ENCODE measurements around the gene C3. TPM values are rescaled to one million over a fixed set of nuclear protein-coding genes. Genes with fewer than 3 reads are reported as not detected.

The C3 gene
- total and polyA plus RNA-seq, 2 of the 13 experiments (the other 11 are each of a cell fraction or from before 2014, with no cell fraction given): 1,455 to 6,272 TPM

- Histone ChIP-seq H3K4me1 (ENCODE audit: insufficient read depth, low read length) (peaks cover 53% of the 10 kb centered on the region), H3K9ac (ENCODE audit: insufficient read depth, low read depth, low read length) (no peak overlapping the region), H3K79me2 (ENCODE audit: insufficient read depth, low read length) (peaks cover 23% of the 10 kb centered on the region), H3K4me2 (ENCODE audit: low read depth, low read length) (peak overlapping the region; percentile 52), H4K20me1 (ENCODE audit: insufficient read depth, low read length) (peaks cover 60% of the 10 kb centered on the region), H3K4me3 (replicated peaks in 1 of 3; ENCODE audit: insufficient read depth in 1 of 3, low read depth in 2 of 3, low read length in 3 of 3) (peak overlapping the region in 2 of 3 experiments; percentile 19 to 29; a peak in 2 of 6 replicates), H3K9me3 (ENCODE audit: low read length) (no peaks in the 10 kb centered on the region), H3K27me3 (ENCODE audit: control insufficient read depth in 1 of 2, insufficient read depth in 2 of 2, low read length in 2 of 2) (peaks cover 0 to 7% of the 10 kb centered on the region in 2 experiments; a peak in 1 of 5 replicates), H3K27ac (ENCODE audit: extremely low read length, insufficient read depth, low read length) (no peak overlapping the region), H3K36me3 (replicated peaks in 1 of 2; ENCODE audit: control insufficient read depth in 1 of 2, insufficient read depth in 2 of 2, low read length in 2 of 2) (peaks cover 18 to 31% of the 10 kb centered on the region in 2 experiments), H2AFZ (ENCODE audit: low read length) (no peak overlapping the region)
- no TSS peak for BruUV-seq (replicated peaks)
- DNase-seq (ENCODE audit: low spot score): no peak
- in situ Hi-C loops (cut with HindIII; ENCODE audit: extremely low pct_ligation_motif_present, low pct_unique_long_range_greater_than_20kb) (no loop called here), intact Hi-C loops (cut with micrococcal nuclease; ENCODE audit: unreplicated experiment) (loop anchor here (2.0 kb wide), 1 partner anchor 145 kb away; no protein-coding TSS in a partner anchor)
- no peak for FAIRE-seq
- ATAC-seq: no peak
- CTCF ChIA-PET (ENCODE audit: low intra/inter-chr PET ratio, low total read pairs): no interaction called here
- POLR2A ChIA-PET: interaction anchor here (0.9 to 5.3 kb wide), 5 partner anchors 12 to 35 kb away, joined by 3 to 187 read pairs (median 5); partner anchors contain the start of gene GPR108
- 88% methylated on average over 18 of the region's 23 CpGs for WGBS (ENCODE audit: low lambda C conversion rate)
- TF ChIP-seq NCOA1 (CRISPR knock-in tag; IDR thresholded peaks at IDR 0.05): no peak
- TF ChIP-seq NFYB (CRISPR knock-in tag; IDR thresholded peaks at IDR 0.05): no peak
- no peak for TF ChIP-seq MYNN (CRISPR knock-in tag; IDR thresholded peaks at IDR 0.05; ENCODE audit: low read depth)
- peak; percentile 93 for TF ChIP-seq PCBP2 (optimal IDR thresholded peaks at IDR 0.05; ENCODE audit: low read depth, low read length, poor library complexity, severe bottlenecking)
- 0 out of 2 replicates have a peak, but pooled peaks have one; percentile 3 for TF ChIP-seq ZNF414 (CRISPR knock-in tag; IDR thresholded peaks at IDR 0.05)
- TF ChIP-seq DDIT3 (CRISPR knock-in tag; IDR thresholded peaks at IDR 0.05): no peak
- TF ChIP-seq ZNF180 (CRISPR knock-in tag; IDR thresholded peaks at IDR 0.05; ENCODE audit: borderline replicate concordance, low read depth): no peak
- TF ChIP-seq YY1 (IDR thresholded peaks at IDR 0.05; ENCODE audit: insufficient read depth, insufficient replicate concordance, low read depth, low read length): no peak
- TF ChIP-seq RAD51 (IDR thresholded peaks at IDR 0.05; ENCODE audit: borderline replicate concordance): no peak
- TF ChIP-seq TBX3 (IDR thresholded peaks at IDR 0.05; ENCODE audit: borderline replicate concordance): no peak
- TF ChIP-seq RBFOX2 (IDR thresholded peaks at IDR 0.05; ENCODE audit: low read depth, low read length): peak; percentile 77
- TF ChIP-seq ARID2 (CRISPR knock-in tag; IDR thresholded peaks at IDR 0.05; ENCODE audit: borderline replicate concordance): no peak
- peak; percentile 88 for TF ChIP-seq CCAR2 (optimal IDR thresholded peaks at IDR 0.05; ENCODE audit: low read depth, low read length)
- no peak for TF ChIP-seq TFDP1 (CRISPR knock-in tag; IDR thresholded peaks at IDR 0.05; ENCODE audit: borderline replicate concordance)
- no peak for TF ChIP-seq ZIK1 (CRISPR knock-in tag; IDR thresholded peaks at IDR 0.05; ENCODE audit: borderline replicate concordance, low read depth)
- no peak for TF ChIP-seq ZMAT3 (CRISPR knock-in tag; conservative IDR thresholded peaks at IDR 0.05)
- TF ChIP-seq POLR2G (IDR thresholded peaks at IDR 0.05; ENCODE audit: low read depth, low read length): peak; percentile 45
- peak; percentile 97 for TF ChIP-seq AGO2 (optimal IDR thresholded peaks at IDR 0.05; ENCODE audit: low read depth, low read length)
- TF ChIP-seq ZNF20 (CRISPR knock-in tag; IDR thresholded peaks at IDR 0.05): no peak
- 0 out of 2 replicates have a peak, but pooled peaks have one; percentile 7 for TF ChIP-seq ZFP90 (CRISPR knock-in tag; IDR thresholded peaks at IDR 0.05; ENCODE audit: borderline replicate concordance)
- TF ChIP-seq ZNF292 (CRISPR knock-in tag; IDR thresholded peaks at IDR 0.05; ENCODE audit: borderline replicate concordance, low read depth): no peak
Observed at GRCh38 chr19:6718111-6718740, 2.2 kb downstream of the C3 start.
